ENCODE data around the gene E2F2. TPM values are rescaled to one million over a fixed set of nuclear protein-coding genes. Genes with fewer than 3 reads are reported as not detected.

Gene E2F2
- total and polyA plus RNA-seq, 2 experiments from 2014 or later = 0.85 to 1.2 TPM

DNA sequence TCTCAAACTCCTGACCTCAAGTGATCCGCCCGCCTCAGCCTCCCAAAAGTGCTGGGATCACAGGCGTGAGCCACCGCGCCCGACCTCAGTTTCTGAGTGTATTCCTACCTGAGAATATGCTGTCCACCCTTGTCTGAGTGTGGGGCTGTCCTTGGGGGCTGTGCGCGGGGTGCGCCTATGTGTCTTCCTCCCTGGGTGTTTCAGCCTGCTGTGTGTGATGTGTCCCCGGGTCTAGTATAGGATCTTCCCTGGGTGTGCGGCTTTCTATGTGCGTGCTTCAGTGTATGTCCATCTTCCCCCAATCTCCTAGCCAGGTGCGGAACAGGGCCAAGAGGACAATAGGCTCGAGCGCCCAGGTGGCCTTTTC is 36.6 kb upstream of the E2F2 start:
- no peak for DNase-seq (ENCODE audit: low spot score)
- Histone ChIP-seq H3K27me3 (no peaks in the 10 kb centered on the region), H3K36me3 (replicated peaks; ENCODE audit: insufficient read depth, low read depth) (no peaks in the 10 kb centered on the region), H3K4me1 (ENCODE audit: insufficient read depth) (peaks cover 31% of the 10 kb centered on the region), H2AFZ (no peak overlapping the region), H3K79me2 (no peaks in the 10 kb centered on the region), H4K20me1 (ENCODE audit: insufficient read depth, poor library complexity, severe bottlenecking) (no peaks in the 10 kb centered on the region), H3K4me3 (no peak overlapping the region), H3K9me3 (ENCODE audit: low read depth) (no peaks in the 10 kb centered on the region), H3K4me2 (peak overlapping the region; percentile 76), H3K27ac (peak overlapping the region; percentile 86), H3K9me2 (replicated peaks; ENCODE audit: insufficient read depth) (no peaks in the 10 kb centered on the region)
- TF ChIP-seq EZH2 (IDR thresholded peaks at IDR 0.05; ENCODE audit: borderline replicate concordance) (no peak), EZH2phosphoT487 (IDR thresholded peaks at IDR 0.05; ENCODE audit: low read depth, severe bottlenecking, unreplicated experiment) (no peak)
- TF ChIP-seq, protein P1, sequence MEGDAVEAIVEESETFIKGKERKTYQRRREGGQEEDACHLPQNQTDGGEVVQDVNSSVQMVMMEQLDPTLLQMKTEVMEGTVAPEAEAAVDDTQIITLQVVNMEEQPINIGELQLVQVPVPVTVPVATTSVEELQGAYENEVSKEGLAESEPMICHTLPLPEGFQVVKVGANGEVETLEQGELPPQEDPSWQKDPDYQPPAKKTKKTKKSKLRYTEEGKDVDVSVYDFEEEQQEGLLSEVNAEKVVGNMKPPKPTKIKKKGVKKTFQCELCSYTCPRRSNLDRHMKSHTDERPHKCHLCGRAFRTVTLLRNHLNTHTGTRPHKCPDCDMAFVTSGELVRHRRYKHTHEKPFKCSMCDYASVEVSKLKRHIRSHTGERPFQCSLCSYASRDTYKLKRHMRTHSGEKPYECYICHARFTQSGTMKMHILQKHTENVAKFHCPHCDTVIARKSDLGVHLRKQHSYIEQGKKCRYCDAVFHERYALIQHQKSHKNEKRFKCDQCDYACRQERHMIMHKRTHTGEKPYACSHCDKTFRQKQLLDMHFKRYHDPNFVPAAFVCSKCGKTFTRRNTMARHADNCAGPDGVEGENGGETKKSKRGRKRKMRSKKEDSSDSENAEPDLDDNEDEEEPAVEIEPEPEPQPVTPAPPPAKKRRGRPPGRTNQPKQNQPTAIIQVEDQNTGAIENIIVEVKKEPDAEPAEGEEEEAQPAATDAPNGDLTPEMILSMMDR (IDR thresholded peaks at IDR 0.05; ENCODE audit: poor library complexity) = no peak
- WGBS (ENCODE audit: low lambda C conversion rate, missing lambda C conversion rate) = 74% methylated on average over 13 of the region's 15 CpGs

DNA sequence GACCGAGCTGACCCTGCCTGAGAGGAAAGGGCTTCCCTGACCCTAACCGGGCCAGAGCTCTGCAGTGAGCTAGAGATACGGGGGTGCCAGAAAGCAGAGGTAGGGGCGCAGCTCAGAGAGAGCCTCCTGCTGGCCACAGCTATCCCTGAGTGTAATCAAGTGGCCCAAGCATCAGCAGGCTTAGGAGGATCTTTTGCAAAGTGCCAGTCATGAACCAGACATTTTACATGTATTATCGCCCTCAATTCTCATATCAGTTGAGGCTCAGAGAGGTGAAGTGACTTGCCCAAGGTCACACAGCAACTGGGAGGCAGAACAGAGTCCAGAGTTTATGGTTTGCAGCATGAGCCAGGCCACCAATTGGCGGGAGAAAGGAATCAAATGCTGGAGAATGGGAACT is 35.3 kb upstream of the E2F2 start:
- WGBS (ENCODE audit: low lambda C conversion rate, missing lambda C conversion rate) = 88% methylated on average over 6 of the region's 6 CpGs
- no peaks in the 10 kb centered on the region for H4K20me1 ChIP-seq (ENCODE audit: insufficient read depth, poor library complexity, severe bottlenecking)
- no peak overlapping the region for H3K4me3 ChIP-seq
- H3K9me3 ChIP-seq (ENCODE audit: low read depth) = no peaks in the 10 kb centered on the region
- H3K27ac ChIP-seq = no peak overlapping the region
- TF ChIP-seq, protein P1 (IDR thresholded peaks at IDR 0.05; ENCODE audit: poor library complexity) = peak; percentile 2
- TF ChIP-seq EZH2 (IDR thresholded peaks at IDR 0.05; ENCODE audit: borderline replicate concordance) = no peak
- no peak for TF ChIP-seq EZH2phosphoT487 (IDR thresholded peaks at IDR 0.05; ENCODE audit: low read depth, severe bottlenecking, unreplicated experiment)
- H2AFZ ChIP-seq = no peak overlapping the region
- no peaks in the 10 kb centered on the region for H3K9me2 ChIP-seq (replicated peaks; ENCODE audit: insufficient read depth)
- DNase-seq (ENCODE audit: low spot score) = no peak
- peaks cover 37% of the 10 kb centered on the region for H3K4me1 ChIP-seq (ENCODE audit: insufficient read depth)
- H3K36me3 ChIP-seq (replicated peaks; ENCODE audit: insufficient read depth, low read depth) = no peaks in the 10 kb centered on the region
- H3K79me2 ChIP-seq = no peaks in the 10 kb centered on the region
- H3K4me2 ChIP-seq = no peak overlapping the region
- H3K27me3 ChIP-seq = no peaks in the 10 kb centered on the region

DNA sequence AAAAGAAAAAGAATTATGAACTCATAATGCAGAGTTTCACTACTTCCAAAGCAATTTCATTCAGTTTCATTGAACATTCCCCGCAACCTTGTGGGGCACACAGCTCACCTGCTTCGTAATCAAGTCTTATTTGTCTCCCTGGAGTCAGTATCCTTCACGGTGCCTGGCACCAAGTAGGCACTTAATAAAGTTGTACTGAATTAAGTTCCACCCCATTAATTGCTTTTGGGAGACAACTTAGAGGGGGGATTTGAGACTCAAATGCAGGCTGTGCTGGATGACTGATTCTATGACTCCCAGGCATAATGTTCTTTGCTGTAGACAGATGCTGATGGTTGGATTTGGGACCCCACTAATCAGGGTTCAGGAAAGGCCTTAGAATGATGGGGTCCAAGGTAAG is 34.7 kb upstream of the E2F2 start:
- H4K20me1 ChIP-seq (ENCODE audit: insufficient read depth, poor library complexity, severe bottlenecking) = no peaks in the 10 kb centered on the region
- H3K9me3 ChIP-seq (ENCODE audit: low read depth) = no peaks in the 10 kb centered on the region
- no peak for DNase-seq (ENCODE audit: low spot score)
- H3K4me1 ChIP-seq (ENCODE audit: insufficient read depth) = peaks cover 42% of the 10 kb centered on the region
- no peak overlapping the region for H3K4me2 ChIP-seq
- no peaks in the 10 kb centered on the region for H3K36me3 ChIP-seq (replicated peaks; ENCODE audit: insufficient read depth, low read depth)
- H3K9me2 ChIP-seq (replicated peaks; ENCODE audit: insufficient read depth) = no peaks in the 10 kb centered on the region
- H2AFZ ChIP-seq = no peak overlapping the region
- H3K4me3 ChIP-seq = no peak overlapping the region
- 90% methylated on average over 3 of the region's 3 CpGs for WGBS (ENCODE audit: low lambda C conversion rate, missing lambda C conversion rate)
- no peaks in the 10 kb centered on the region for H3K27me3 ChIP-seq
- peak overlapping the region; percentile 1 for H3K27ac ChIP-seq
- H3K79me2 ChIP-seq = no peaks in the 10 kb centered on the region
- TF ChIP-seq EZH2phosphoT487 (IDR thresholded peaks at IDR 0.05; ENCODE audit: low read depth, severe bottlenecking, unreplicated experiment) = no peak

DNA sequence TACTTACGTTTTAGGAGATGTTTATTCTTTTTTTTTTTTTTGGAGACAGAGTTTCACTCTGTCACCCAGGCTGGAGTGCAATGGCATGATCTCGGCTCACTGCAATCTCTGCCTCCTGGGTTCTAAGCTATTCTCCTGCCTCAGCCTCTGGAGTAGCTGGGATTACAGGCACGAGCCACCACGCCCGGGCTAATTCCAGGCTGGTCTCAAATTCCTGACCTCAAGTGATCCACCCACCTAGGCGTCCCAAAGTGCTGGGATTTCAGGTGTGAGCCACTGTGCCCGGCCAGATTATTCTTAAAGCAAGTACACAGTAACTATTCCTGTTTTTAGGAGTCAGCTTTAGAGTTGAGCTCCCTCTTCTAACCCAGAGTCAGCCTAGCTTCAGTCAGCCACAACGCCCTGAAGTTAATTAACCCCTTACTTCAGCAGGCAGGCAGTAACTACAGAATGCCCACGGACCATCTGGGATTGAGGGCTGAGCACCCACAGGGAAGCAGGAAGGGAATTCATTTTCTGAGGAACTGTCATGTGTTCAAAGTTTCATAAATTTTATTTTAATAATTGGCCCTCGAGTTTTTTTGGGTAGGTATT is 33.6 kb upstream of the E2F2 start:
- Histone ChIP-seq H3K4me3 (no peak overlapping the region), H3K4me2 (peak overlapping the region; percentile 34), H3K27ac (peak overlapping the region; percentile 81), H3K4me1 (ENCODE audit: insufficient read depth) (peaks cover 51% of the 10 kb centered on the region), H3K27me3 (no peaks in the 10 kb centered on the region), H3K9me3 (ENCODE audit: low read depth) (no peaks in the 10 kb centered on the region), H2AFZ (no peak overlapping the region), H3K36me3 (replicated peaks; ENCODE audit: insufficient read depth, low read depth) (no peaks in the 10 kb centered on the region), H4K20me1 (ENCODE audit: insufficient read depth, poor library complexity, severe bottlenecking) (no peaks in the 10 kb centered on the region), H3K79me2 (no peaks in the 10 kb centered on the region), H3K9me2 (replicated peaks; ENCODE audit: insufficient read depth) (no peaks in the 10 kb centered on the region)
- TF ChIP-seq, protein P1 (IDR thresholded peaks at IDR 0.05; ENCODE audit: poor library complexity) = no peak
- no peak for TF ChIP-seq EZH2phosphoT487 (IDR thresholded peaks at IDR 0.05; ENCODE audit: low read depth, severe bottlenecking, unreplicated experiment)
- WGBS (ENCODE audit: low lambda C conversion rate, missing lambda C conversion rate) = 33% methylated on average over 10 of the region's 10 CpGs
- DNase-seq (ENCODE audit: low spot score) = no peak
